Limb (tissue), 2 donors: ENCODE data around the gene PDE12.
"Not testable (repeated sequence)": the region's sequence is repeated elsewhere in the genome, so short reads cannot be mapped to it uniquely, and the experiment has no call there.

Source experiments
- DNase-seq, 2 donors: peaks; one replicate each; pipeline ENCODE4 v3.0.0-alpha.2; 2016; ENCODE audit errors: extremely low spot score in 2 of 2

Gene PDE12

DNA sequence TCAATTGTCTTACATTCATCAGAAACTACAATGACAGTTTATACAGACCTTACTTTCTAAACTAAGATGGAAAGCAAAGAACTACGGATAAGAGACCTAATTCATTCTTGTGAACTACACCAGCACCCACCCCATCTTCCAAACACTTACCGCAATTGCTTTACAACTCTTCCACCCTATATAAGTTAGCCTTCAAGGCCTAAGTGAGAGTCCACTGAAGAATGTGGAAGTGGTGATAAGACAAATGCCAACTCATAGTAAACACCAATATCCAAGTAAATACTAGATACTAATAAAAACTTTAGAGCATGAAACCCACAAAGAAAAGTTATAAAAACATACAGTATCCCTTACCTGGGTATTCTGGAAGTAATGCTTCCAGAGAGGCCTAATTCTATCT is 27.5 kb downstream of the PDE12 start:
- DNase-seq = no peak

DNA sequence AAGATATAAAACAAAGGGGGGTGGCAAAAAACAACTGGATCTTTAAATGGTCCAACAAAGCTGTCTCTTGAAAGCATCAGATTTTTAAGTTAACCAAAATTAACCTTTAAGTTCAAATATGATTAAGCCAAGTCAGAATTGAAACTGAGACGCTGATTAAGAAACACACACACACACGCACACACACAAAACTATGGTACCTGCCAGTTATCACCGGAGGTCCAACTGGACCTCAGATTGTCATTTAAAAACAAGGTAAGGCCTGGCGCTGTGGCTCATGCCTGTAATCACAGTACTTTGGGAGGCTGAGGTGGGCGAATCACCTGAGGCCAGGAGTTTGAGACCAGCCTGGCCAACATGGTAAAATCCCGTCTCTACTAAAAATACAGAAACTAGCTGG is 30.7 kb downstream of the PDE12 start:
- no peak for DNase-seq

DNA sequence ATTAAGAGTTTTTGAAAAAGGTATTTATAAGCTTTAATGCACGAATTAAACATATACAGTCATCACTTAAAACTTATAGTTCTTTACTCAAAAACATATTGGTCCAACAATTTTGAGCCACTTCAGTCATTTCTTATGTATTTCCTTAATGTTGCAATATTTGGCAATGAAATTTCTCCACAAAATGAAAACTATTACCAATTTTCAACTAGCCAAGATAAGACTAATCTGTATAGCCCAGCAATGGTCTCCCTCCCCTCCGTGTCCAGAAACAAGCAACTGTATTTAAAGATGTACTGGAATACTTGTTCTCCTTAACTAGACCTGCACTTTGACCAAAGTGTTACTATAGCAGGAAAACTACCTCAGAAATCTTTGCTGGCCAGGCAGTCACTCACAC is 31.8 kb downstream of the PDE12 start:
- DNase-seq = no peak

DNA sequence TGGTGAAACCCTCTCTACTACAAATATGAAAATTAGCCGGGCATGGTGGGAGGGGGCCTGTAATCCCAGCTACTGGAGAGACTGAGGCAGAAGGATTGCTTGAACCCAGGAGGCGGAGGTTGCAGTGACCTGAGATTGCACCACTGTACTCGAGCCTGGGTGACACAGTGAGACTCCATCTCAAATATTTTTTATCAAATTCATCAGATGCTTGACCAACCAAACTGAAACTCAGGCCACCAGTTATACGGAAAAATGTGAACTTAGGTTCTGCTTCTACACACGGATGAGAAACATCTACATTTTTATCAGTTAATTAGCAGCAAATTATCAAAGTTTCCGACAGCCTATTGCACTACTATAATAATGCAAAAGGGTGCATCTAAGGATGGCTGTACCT is 36.2 kb downstream of the PDE12 start:
- DNase-seq = no peak

DNA sequence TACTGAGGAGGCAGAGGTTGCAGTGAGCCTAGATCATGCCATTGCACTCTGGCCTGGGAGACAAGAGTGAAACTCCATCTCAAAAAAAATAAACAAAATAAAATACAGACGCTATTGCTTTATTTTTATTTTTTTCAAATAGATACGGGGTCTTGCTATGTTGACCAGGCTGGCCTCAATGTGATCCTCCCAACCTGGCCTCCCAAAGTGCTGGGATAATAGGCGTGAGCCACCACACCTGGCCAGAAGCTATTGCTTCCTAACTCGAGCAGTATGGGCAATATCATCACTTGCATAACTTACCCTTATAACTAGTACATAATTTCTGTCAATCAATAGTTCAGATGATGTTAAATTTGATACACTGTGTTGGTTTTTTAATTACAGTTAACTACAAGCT is 38.1 kb downstream of the PDE12 start:
- no peak for DNase-seq

DNA sequence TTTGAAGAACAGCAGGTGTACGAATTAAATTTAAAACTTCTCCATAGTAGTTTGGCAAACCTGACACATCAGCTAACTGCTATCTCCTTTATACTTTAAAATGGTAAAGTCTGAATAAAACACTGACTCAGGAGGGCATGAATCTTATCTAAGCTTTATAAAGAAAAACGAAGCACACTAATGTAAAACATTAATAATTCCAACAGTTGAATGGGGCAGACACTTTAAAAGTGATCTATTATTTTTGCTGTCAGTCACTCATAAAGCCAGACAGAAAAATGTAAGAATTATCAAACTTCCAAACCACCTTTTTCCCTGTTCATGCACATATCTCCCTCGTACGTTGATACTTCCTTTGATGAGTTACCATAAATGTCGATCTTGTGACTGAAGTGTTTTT is 38.5 kb downstream of the PDE12 start:
- DNase-seq = no peak

DNA sequence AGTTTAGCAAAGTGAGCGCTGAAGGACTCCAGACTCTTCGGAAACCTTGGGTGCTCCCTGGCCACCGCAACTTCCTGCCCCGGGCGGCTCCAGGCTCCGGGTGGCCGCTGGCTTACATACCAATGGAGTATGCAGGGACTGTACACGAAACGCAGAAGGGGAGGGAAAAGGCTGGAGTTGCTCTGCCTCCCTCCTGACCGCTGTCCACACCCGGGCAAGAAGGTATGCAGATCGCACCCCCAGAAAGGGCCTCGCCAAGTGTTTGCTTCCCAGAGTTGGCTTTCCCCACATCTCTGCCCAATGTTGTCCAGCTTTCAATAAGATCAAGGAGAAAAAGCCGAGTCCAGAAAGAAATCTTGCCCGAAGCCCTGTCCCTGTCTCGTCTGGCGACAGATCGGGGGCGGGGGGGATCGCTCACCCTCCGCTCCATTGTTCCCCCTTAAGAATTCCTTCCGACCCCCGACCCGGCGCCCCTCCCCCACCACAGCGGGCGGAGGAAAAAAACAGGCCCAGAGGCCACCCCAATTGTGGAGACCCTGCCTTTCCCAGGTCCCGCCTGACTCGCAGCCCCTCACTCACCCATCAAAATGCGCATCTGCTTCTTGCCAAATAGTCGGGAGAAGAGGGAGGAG is 40.5 kb downstream of the PDE12 start:
- DNase-seq = peak; percentile 38 to 83

DNA sequence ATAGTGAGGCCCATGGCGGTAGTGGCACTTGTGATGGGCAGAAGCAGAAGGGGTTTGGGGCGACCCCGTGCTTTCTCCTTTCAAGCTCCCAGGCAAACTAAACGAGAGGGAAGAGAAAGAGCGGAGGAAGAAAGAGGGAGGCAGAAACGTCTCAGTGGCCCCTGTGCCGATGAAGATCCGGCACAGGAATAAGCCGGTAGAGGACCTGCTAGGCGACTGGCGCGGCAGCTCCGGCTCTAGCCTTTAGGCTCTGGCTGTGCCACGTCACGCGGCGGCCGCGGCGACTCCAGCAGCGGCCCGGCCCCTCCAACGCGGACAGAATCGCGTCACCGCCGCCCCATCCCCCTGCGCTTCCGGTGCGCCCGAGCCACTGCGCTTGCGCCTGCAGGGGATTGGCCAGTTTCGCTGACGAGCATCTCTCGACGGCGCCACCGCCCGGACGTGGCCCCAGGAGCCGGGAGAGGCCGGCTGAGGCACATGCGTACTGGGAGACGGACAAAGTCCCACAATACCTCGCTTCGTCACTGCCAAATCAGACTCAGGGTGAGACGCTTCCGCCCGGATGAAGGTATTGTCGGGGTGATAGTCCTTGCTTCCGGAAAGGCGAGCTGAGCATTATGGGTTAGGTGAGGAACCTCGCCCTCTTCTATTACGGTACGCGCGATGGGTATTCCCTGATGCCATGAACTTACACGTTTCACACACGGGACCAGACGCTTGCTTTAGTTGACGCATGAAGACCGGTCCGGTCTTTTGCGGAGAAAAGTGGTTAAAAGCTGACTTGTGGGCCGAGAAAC is 41.3 kb downstream of the PDE12 start, which contains the start of gene ARF4:
TSS of gene ARF4 (minus strand) at position 218 of the 797 bp plus-strand sequence. CDS start at position 14, 204 bp downstream.
- peak; percentile 99 to 100 for DNase-seq

DNA sequence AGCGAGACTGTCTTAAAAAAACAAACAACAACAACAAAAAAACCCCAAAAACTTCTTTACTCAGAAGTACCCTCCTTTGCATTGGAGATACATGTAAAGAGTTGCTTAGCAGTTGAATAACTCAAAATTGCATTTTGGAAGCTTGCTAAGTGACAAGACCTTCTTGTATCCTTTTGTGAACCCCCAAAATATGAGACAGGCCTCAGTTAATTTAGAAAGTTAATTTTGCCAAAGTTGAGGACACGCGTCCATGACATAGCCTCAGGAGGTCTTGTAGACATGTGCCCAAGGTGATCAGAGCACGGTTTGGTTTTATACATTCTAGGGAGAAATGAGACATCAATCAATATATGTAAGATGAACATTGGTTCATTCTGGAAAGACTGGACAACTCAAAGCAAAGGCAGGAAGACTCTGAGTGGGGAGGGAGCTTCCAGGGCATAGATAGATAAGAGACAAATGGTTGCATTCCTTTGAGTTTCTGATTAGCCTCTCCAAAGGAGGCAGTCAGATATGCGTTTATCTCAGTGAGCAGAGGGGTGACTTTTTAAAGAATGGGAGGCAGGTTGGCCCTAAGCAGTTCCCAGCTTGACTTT is 42.8 kb downstream of the PDE12 start:
- no peak for DNase-seq

DNA sequence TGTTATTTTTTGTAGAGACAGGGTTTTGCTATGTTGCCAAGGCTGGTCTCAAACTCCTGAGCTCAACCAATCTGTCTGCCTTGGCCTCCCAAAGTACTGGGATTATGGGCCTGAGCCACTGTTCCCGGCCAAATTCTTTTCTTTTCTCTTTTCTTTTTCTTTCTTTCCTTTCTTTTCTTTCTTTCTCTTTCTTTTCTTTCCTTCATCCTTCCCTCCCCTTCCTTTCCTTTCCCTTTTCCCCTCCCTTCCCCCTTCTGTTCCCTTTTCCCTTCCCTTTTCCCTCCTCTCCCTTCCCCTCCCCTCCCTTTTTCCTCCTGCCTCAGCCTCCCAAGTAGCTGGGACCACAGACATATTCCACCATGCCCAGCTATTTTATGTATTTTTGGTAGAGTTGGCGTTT is 44.1 kb downstream of the PDE12 start:
- no peak for DNase-seq

DNA sequence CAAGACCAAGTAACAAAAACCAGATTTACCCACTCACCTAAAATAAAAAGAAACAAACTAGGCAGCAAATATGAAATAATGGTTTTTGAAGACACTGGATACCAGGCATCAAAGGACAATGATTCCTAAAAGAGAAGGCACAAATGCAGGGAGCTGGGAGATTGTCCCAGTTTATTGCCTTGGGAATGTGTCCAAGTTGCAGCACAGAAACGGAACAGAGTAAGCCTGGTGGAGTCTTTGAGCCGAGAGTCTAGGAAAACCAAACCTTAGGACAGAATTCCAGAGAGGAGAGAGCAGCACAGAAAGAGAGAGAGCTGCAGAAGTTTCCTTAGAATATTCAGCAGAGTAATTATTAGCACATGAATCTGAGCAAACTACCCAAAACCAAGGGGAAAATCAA is 48.9 kb downstream of the PDE12 start:
- no peak for DNase-seq

DNA sequence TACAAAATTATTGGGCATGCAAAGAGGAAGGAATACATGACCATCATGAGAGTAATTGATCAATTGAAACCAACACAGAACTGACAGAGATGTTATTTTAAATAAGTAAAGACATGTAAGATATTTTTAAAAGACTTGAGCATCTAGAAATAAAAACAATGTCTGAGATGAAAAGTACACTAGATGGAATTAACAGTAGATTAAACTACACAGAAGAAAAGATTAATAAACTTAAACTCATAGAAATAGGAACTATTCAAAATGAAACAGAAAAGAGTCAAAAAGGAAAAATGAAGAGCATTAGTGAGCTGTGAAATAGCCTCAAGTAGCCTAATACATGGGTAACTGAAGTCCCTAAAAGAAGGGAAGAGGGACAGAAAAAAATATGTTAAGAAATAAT is 49.6 kb downstream of the PDE12 start:
- no peak for DNase-seq

DNA sequence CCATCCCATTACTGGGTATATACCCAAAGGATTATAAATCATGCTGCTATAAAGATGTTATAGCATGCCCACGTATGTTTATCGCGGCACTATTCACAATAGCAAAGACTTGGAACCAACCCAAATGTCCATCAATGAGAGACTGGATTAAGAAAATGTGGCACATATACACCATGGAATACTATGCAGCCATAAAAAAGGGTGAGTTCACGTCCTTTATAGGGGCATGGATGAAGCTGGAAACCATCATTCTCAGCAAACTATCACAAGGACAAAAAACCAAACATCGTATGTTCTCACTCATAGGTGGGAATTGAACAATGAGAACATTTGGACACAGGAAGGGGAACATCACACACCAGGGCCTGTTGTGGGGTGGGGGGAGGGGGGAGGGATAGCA is 55.8 kb downstream of the PDE12 start:
- DNase-seq = not testable (repeated sequence)

DNA sequence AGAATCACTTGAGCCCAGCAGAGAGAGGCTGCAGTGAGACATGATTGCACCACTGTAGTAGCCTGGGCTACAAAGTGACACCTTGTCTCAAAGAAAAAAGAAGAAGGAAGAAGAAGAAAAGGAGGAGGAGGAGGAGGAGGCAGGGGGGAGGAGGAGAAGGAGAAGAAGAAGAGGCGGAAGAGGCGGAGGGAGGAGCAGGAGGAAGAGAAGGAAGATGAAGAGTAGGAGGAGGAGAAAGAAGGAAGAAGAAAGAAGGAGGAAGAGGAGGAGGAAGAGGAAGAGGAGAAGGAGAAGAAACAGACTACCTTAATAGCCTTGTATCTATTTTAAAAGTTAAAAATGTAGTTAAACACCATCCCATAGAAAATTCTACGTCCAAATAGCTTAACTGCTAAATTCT is 60.2 kb downstream of the PDE12 start:
- no peak for DNase-seq
